Measurements from ENCODE around the gene CORIN. TPM values are rescaled to one million over a fixed set of nuclear protein-coding genes. Genes with fewer than 3 reads are reported as not detected.
"Not testable (repeated sequence)": the region's sequence is repeated elsewhere in the genome, so short reads cannot be mapped to it uniquely, and the experiment has no call there.

CORIN gene
- total RNA-seq, 1 donor = under 0.01 TPM

DNA sequence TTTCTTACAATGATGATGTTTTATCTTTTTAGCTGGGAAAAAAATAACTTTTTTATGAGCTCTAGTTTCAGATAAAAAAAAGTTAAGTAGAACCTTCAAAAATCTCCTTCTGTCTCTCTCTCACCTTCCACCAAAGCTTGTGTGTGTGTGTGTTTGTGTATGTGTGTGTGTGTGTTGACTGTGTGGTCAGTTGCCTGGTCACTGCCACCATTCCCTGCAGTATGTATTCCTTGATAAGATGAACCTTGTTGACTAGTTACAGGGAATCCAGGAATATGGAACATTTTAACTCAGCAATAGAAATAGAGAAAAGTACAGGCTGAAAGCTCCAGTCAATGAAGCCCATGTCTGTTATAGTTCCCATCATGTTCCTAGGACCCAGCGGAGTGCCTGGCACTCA is 143.5 kb downstream of the CORIN start:
- no peak for DNase-seq (ENCODE audit: low read depth in 2 of 3, low spot score in 2 of 3)

DNA sequence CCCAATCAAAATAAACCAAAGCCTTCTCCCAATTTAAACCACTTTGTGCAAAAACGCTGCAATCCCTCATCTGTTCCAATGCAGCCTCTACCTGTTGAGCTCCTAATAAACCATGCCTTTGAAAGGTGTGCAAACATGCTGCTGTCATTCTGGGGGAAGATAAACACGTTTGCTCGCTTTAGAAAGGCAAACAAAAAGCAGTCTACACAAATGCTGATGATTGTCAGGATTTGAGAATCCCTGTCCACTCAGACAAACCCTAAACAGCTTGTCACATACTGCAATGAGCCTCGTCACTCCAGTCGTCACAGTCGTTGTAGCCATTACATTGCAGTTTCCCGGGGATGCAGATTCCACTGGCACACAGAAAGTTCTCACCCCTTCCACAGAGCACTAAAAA is 145.2 kb downstream of the CORIN start:
- no peak for DNase-seq (ENCODE audit: low read depth in 2 of 3, low spot score in 2 of 3)

DNA sequence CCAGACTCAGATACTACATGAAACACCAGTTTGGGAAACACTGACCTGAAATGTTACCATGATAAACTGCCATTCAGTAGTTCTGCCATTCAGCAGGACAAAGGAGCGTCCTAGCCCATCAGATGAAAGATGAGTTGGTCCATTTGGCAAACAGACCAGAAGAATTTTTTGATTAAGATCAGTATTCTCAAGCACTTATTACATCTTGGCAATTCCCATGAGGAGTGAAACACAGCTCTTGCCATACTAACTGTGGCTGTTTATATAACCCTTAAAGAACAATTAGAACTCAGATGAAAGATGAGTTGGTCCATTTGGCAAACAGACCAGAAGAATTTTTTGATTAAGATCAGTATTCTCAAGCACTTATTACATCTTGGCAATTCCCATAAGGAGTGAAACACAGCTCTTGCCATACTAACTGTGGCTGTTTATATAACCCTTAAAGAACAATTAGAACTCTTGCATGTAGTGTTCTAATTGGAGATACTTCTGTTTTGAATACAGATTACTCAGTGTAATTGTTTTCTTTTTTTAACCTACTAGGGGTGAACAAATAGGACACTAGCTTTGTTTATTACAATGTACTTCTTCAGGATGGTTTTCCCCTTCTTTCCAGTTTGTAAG is 146.0 kb downstream of the CORIN start:
- not testable (repeated sequence) for DNase-seq (ENCODE audit: low read depth in 2 of 3, low spot score in 2 of 3)

DNA sequence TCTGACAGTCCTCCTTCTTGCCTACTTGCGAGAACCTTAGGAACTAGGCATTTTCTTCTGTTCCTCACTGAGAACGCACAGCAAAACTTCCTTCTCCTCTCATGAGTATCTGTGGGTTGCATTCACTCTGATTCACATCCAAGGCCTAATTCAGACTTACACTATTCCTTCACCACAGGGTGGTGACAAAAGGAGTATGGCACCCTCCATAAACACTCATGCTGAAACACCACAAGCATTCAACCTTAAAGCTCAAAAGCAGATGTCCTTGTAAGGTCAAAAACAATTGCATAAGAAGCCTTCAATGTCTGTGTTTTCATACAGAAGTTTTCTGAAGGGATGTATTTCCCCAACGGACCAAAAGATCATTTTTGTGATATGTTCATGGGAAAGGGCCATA is 147.3 kb downstream of the CORIN start:
- no peak for DNase-seq (ENCODE audit: low read depth in 2 of 3, low spot score in 2 of 3)

DNA sequence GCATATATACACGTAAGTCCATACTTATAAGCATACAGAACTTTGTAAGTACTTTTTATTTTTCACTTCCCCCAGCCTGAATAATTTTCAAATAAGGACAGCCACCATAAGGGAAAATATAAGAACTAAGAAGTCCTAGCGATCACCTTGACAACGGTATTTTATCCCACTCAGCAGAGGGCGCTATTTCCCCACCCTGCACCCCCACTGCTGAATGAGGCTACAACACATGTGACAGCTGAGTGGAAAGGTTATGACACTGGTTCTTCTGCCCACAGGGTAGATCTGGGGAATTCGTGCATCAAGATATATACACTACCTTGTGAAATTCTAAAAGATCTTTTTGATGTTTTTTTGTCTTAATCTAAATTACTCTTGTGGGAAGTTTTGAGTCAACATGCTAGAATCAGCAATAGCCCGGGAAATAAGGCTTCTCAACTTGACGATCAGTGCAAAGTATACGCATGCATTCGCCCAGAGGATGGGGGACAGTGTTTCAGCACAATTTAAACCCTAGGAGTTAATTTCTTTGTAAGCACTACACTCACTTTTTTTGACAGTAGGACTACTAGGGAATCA is 151.5 kb downstream of the CORIN start:
- DNase-seq (ENCODE audit: low read depth in 2 of 3, low spot score in 2 of 3) = peak; percentile 26 to 76 (median 58)

DNA sequence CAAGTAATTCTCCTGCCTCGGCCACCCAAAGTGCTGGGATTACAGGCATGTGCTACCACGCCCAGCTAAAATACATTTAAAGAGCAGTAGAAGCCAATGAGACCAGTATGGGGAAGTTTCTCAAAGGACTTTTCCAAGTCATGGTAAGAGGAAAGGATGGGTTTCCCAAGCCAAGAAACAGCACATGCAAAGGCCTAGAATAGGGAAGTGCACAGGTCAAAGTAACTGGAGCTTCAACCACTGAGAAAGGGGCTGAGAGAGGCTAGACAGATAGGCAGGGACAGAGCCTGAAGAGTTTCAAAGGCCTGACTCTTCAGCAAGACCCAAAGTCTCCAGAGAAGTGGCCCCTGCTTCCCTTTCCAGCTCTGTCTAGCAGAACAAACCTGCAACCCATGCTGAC is 162.1 kb downstream of the CORIN start:
- DNase-seq (ENCODE audit: low read depth in 2 of 3, low spot score in 2 of 3) = no peak

DNA sequence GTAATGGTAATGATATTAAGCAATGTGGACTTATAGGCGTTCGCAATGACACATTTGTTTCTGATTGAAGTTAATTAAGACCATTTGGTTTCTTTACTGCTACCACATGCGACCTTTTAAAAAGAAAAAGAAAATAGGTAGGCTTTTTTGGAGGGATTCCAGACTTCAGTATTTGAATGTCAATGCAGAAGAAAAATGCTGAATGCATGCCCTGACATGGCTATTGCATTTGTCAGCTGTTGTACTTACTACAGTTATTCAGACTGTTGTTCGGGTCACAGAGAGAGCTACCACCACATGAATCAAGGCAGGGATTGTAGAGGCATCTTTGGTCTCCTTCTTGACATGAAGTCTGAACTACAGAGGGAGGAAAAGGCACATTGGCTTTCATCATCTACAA is 163.7 kb downstream of the CORIN start:
- no peak for DNase-seq (ENCODE audit: low read depth in 2 of 3, low spot score in 2 of 3)

DNA sequence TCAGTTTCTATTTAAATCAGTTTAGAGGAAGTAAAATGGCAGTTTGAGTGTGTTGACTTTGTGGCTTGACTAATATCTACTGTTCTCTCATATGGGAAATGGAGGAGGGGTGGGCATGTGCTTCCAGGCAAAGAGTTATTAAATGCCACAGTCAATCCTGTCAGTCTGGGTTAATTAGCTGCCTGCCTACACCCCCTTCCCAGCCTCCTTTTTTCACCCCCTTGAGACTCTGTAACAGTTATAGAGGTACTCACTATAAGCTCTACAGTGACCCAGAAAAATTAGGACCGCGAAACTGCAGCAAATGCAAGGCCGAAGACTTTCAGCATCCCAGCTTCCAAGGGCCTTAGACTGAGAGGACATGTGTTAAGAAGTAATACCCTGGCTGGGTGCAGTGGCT is 165.2 kb downstream of the CORIN start:
- no peak for DNase-seq (ENCODE audit: low read depth in 2 of 3, low spot score in 2 of 3)

DNA sequence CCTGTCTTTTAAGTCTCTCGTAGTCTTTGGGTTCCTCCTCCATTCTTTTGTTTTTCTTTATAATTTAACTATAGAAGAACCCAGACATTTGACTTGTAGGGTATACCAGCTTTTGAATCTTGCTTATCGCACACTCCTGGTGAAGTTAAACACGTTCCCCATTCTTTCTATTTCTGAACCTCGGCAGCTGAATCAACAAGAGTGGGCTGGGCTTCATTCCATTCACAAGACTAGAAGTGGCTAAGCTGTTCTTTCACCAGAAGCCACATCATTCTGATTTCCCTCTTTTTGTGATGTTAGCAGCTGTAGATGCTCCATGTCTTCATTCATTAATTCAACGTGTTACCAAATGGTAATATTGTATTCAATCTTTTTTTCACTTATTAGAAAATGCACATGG is 167.9 kb downstream of the CORIN start:
- DNase-seq (ENCODE audit: low read depth in 2 of 3, low spot score in 2 of 3) = no peak

DNA sequence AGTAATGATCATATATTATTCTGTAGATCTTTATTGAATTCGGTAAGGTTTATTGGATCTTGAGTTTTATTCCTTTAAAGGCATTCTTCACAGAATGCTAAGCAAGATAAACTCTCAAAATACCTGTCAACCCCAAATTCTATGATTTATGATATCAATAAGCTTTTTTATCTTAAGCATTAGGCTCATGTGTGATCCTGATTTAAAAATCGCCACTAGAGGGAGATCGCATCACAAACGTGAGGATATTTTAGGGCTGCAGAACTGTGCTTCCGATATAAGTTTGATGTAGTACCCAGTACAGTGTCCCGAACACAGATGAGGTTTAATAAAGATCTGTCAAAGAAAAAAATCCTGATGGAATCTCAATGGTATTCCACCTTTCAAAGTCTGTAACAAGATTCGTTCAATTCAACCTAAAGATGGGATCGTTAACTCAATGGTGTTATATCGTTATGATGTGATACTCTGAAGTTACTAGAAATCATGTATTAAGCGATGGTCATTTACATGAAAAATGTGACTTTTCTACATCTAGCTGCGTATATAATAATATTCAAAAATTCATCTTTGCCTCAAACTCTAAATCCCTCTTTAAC is 169.0 kb downstream of the CORIN start:
- DNase-seq (ENCODE audit: low read depth in 2 of 3, low spot score in 2 of 3) = peak in 2 of 3 donors; percentile 33 to 65

DNA sequence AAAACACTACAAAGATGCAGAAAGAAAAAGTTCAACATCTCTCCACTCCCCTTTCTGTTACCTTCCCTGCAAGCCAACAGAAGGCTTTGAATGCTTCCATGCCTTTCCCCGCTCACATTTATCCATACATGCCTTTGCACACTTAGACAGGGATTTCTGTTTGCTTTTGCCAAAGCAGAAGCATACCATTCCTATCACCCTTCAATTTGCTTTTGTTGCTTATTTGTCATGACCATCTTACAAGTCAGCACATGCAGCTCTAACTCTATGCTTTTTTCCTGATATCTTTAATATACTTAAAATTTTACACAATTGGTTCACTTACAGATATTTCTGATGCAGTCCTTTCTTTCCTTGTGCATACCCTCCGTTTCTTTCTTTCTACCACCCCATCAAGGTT is 169.6 kb downstream of the CORIN start:
- DNase-seq (ENCODE audit: low read depth in 2 of 3, low spot score in 2 of 3) = no peak

DNA sequence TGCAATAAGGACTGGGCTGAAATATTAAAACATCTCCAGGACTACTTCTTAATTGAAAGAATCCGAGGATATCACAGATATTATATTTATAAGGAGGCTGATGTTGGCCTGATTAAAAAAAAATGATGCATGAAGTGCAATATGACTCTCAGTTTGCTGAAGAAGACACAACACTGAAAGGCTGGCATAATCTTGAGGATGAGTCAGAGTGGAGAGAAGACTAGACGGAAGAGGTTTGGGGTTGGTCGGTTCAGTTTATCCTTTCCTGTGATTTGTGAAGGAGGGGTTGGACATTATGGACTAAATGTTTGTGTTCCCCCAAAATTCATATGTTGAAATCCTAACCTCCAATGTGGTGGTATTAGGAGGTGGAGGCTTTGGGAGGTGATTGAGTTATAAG is 170.3 kb downstream of the CORIN start:
- no peak for DNase-seq (ENCODE audit: low read depth in 2 of 3, low spot score in 2 of 3)

DNA sequence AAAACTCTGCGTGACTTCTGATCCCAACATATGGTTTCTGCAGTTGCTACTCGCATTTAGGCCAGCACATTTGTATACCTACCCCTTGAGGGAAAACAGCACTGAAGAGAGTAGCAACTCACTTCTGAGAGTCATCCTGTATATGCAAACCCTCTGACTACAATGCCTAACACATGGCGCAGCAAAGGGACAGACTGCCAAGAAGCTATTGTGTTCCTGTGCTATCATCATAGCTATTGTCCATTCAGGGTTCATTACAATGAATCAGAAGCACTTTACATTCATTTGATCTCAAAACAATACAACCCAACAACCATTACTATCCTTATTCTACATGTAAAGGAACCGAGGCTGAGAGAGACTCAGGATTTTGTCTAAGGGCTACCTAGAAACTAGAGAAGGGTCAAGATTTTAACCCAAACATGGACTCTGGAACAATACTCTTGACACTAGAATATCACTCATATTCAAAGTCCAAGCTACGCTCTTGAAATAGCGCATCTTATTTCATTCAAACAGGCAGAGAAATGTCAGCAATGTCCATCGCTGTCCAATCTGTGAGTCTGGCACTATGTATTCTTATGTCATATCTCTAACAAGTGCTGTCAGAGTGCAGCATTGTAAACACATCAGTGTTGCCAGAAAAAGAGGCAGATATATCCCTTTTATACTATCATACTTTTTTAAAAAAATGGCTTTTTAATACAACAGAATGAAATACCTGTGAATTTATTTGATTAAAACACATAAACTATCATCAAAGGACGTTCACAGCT is 173.6 kb downstream of the CORIN start:
- DNase-seq (ENCODE audit: low read depth in 2 of 3, low spot score in 2 of 3) = no peak

DNA sequence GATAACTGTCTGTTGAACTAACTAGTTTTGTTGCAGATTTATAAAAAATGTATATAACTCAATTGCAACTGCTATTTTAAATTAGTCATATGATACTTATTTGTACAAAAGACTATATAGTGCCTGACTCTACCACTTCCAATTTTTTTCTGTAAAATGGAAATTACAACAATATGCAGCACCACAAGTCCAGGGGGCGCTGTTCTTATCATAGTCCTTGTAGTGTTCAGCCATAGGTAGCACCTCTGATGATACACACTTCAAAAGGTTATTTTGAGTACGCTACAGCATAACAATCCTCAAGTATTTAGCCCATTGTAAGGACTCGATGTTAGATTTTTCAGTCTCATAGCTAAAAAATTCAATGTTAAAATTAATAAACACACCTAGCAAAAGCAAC is 174.9 kb downstream of the CORIN start:
- DNase-seq (ENCODE audit: low read depth in 2 of 3, low spot score in 2 of 3) = no peak

DNA sequence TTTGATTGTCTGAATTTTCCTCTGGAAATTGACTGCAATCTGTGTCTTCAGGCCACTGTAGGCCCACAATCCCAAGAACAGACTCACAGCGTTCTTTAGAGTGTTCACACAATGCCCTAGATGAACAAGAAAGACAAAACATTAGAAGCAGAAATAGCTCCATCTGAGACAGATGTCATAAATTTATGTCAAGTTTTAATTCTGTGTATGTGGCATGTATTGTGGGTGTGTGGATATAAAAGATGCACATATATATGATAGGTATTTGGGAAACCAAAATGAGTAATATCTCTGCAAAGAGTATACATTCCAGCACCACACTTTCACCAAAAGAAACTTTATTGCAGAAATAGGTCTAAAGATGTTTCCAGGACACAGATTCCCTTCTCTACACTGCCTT is 176.1 kb downstream of the CORIN start:
- DNase-seq (ENCODE audit: low read depth in 2 of 3, low spot score in 2 of 3) = no peak

DNA sequence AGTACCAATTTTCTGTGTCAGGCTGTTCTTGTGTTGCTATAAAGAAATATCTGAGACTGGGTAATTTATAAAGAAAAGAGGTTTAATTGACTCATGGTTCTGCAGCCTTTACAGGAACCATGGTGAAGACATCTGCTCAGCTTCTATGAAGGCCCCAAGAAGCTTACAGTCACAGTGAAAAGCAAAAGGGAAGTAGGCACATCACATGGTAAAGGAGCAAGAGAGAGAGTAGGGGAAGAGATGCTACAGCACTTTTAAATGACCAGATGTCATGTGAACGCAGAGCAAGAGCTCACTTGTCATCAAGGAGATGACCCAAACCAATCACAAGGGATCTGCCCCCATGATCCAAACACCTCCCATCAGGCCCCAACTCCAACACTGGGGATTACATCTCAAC is 178.5 kb downstream of the CORIN start:
- DNase-seq (ENCODE audit: low read depth in 2 of 3, low spot score in 2 of 3) = no peak

DNA sequence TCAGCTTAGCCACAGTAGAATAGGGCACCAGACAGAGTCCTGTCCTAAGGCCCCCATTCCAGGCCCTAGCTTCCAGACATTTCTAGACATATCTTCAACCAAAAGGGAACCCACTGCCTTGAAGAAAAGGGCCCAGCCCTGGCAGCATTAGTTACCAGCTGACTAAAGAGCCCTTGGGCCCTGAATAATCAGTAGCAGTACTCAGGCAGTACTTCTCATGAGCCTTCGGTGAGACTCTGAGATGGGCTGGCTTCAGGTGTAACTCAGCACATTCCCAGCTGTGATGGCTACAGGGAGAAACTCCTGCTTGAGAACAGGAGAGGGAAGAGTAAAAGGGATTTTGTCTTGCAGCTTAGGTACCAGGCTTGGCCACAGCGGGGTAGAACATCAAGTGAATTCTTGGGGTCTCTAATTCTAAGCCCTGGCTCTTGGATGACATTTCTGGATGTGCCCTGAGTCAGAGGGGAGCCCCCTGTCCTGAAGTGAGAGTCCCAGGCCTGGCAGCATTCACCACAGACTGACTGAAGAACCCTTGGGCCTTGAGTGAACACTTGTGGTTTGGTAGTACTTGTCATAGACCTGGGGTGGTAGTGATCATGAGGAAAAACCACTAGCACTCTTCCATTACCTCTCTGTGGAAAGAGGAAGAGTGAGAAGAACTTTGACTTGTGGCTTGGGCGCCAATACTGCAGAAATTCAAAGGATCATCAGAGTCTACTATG is 182.7 kb downstream of the CORIN start:
- no peak for DNase-seq (ENCODE audit: low read depth in 2 of 3, low spot score in 2 of 3)

DNA sequence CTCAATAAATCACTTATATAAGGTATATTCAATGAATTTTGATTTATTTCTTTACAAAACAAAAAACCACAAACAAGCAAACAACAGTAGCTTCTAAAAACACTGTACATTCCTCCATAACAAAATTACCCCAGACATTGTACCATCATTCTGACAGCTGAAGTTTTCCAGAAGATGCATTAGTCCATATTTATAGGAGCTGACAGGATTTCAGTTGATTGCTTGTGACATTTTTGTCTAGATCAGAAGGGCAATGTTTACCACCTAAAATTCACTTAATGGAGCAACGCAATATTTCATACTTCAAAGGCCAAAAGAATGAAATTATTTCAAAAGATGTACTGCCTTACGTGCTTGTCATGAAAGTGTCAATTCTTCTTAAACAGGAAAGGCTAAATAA is 185.8 kb downstream of the CORIN start:
- no peak for DNase-seq (ENCODE audit: low read depth in 2 of 3, low spot score in 2 of 3)

DNA sequence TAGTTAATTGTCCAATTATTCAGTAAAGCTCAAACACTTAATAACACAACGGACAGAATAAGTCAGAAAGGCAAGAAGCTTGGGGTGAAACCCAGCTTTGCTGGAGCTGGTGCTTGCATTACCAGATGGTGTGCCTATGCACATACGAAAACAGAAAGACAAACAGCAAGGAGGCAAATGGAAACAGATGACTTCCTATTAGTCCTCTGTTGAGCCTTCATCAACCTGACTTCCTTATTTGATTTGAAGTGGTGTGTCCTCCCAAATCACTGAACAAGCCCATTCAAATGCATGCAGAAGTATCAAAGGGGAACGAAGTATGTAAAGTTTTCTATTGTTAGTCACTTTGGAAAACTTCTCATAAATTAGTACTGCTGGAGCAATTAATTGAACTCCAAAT is 186.6 kb downstream of the CORIN start:
- DNase-seq (ENCODE audit: low read depth in 2 of 3, low spot score in 2 of 3) = peak in 1 of 3 donors; percentile 14

DNA sequence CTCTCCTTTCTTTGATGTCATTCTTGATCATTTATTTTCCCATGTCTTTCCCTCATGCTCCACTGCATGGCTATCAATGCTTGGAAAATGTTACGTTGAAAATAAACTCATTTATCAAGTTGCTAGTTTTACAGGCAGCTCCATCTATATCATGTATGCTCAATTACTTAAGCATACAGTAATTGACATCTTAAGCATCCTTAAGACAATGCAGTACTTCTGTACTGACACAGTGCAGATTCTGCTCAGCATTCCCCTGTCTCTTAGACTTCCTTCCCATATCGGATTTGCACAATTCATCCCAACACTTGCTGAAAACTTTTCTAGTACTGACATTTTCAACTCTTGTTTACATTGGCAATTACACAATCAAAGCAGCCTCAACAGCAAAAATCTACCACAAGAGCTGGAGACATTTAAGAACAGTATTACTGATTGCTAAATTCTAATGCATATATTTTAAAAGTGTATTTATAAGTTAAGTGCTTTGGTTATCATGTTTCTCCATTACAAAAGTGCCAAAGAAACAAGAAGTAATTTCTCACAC is 187.2 kb downstream of the CORIN start:
- DNase-seq (ENCODE audit: low read depth in 2 of 3, low spot score in 2 of 3) = no peak

DNA sequence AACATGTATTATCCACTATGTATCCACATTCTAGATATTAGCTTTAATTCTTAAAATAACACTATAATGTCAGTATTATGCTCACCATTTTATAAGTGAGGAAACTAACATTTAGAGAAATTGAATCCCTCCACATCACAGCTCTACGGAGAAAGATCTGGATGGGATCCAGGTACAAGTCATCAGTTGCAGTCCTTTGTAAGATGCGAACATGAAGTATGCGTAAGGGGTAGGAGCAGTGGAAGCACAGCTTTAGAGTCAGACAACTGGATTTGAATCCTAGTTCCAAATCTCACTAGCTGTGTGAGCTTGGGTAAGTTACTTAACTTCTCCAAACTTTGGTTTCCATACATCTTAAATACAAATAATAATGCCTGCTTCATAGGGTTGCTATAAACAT is 190.3 kb downstream of the CORIN start:
- no peak for DNase-seq (ENCODE audit: low read depth in 2 of 3, low spot score in 2 of 3)
